Articular chondrocyte of knee joint (primary cell): Measurements from ENCODE around the gene HSDL1. TPM values are rescaled to one million over a fixed set of nuclear protein-coding genes. Genes with fewer than 3 reads are reported as not detected.

ENCODE experiments used
- total RNA-seq: library from RNA; depleted of rRNA; stranded (reverse); fragments of >200 nt; gene quantifications from 2 replicates; pipeline ENCODE4 v1.2.3, GENCODE V29; 2012

HSDL1 gene
- 17.9 and 19.8 TPM in 2 replicates for total RNA-seq

GRCh38 chr16:84144859-84145639 is at the start of gene HSDL1, which contains the start of gene DNAAF1:
TSS of gene HSDL1 (minus strand) at chr16:84145177. CDS start at chr16:84131321, 13,856 bp downstream.
TSS of gene DNAAF1 (plus strand) at chr16:84145308. CDS start at chr16:84145441, 133 bp downstream.

GRCh38 chr16:84190731-84191388 is 45.9 kb upstream of the HSDL1 start, which contains the start of gene ADAD2:
TSS of gene ADAD2 (plus strand) at chr16:84191157. CDS start at chr16:84191231, 74 bp downstream.

GRCh38 chr16:84186685-84187437 is 41.9 kb upstream of the HSDL1 start, which contains the start of gene TAF1C:
TSS of gene TAF1C (minus strand) at chr16:84187057. CDS start at chr16:84184988, 2,069 bp downstream.

GRCh38 chr16:84116720-84117493 is 28.1 kb downstream of the HSDL1 start, which contains the start of gene MBTPS1:
TSS of gene MBTPS1 (minus strand) at chr16:84116942. CDS start at chr16:84101783, 15,159 bp downstream.

Other genes starting within 250 kb of the HSDL1 start
- 5.0 and 5.6 TPM in 2 replicates for gene MLYCD, start 246.1 kb downstream of the HSDL1 start, total RNA-seq
- gene OSGIN1, start 191.9 kb downstream of the HSDL1 start, total RNA-seq = 3.9 and 4.1 TPM in 2 replicates
- gene NECAB2, start 176.9 kb downstream of the HSDL1 start, total RNA-seq = 0.13 TPM in 1 of 2 replicates, not detected in the other
- not detected in 2 replicates for gene SLC38A8, start 102.4 kb downstream of the HSDL1 start, total RNA-seq
- 96.6 and 112 TPM in 2 replicates for gene MBTPS1, start 28.2 kb downstream of the HSDL1 start, total RNA-seq
- 0.11 TPM in 1 of 2 replicates, not detected in the other for gene DNAAF1, start 131 bp upstream of the HSDL1 start, total RNA-seq
- gene TAF1C, start 41.9 kb upstream of the HSDL1 start, total RNA-seq = 15.8 and 17.9 TPM in 2 replicates
- not detected in 2 replicates for gene ADAD2, start 46.0 kb upstream of the HSDL1 start, total RNA-seq
- gene KCNG4, start 94.8 kb upstream of the HSDL1 start, total RNA-seq = not detected in 2 replicates
- 0.43 and 0.52 TPM in 2 replicates for gene WFDC1, start 149.7 kb upstream of the HSDL1 start, total RNA-seq
- not detected in 2 replicates for gene ATP2C2, start 223.4 kb upstream of the HSDL1 start, total RNA-seq